RWPE1 (cell line): ENCODE data around the gene ART3.

Experiments
- CTCF ChIA-PET: fragments of 350-600 bp; sonication (Branson Sonifier 250); formaldehyde crosslinking; extraction: SDS; loops from one replicate; lab custom pipeline; 2021; lab: Yijun Ruan, JAX
- POLR2A ChIA-PET: fragments of 400-600 bp; formaldehyde crosslinking; extraction: SDS; loops from one replicate; lab custom pipeline; 2020; ENCODE audit warnings: antibody characterized with exemption; ENCODE audit not compliant: low non-redundant PET; lab: Yijun Ruan, JAX
- DNase-seq: peaks from one replicate; pipeline ENCODE4 v3.0.0; 2012; ENCODE audit warnings: low spot score
- H3K27ac ChIP-seq: fragments of 450-650 bp; 2 replicates; pipeline ENCODE4 v1.5.1; 2017
- TF ChIP-seq, protein P1 (sequence below): fragments of 450-650 bp; conservative IDR thresholded peaks from 2 replicates; pipeline ENCODE4 v1.5.1; 2017; ENCODE audit warnings: low read depth, mild to moderate bottlenecking

The ART3 gene

DNA sequence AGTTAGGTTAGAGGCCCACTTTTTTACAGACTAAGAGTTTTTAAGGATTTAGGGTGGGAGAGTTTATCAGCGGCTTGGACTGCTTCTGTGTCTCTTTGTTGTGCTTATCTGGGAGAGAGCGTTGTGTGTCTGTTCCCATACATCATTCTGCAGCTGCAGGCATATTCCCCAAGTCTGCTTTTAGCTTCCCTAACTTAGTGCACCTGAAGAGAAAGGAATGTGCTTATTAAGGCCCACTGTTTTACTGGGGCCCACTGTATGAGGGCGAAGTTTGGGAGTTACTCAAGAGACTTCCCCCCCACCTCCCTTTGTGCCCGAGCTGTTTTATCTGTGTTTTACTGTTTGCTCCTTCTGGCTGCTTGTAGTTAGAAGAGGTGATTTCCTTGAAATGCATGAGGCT is 31.9 kb downstream of the ART3 start:
- CTCF ChIA-PET = interaction anchor here (0.5 to 0.9 kb wide), 4 partner anchors 25 to 137 kb away, joined by 3 to 6 read pairs (median 4); no protein-coding TSS in a partner anchor
- H3K27ac ChIP-seq = no peak overlapping the region
- POLR2A ChIA-PET = no interaction called here
- no peak for DNase-seq
- TF ChIP-seq, protein P1, sequence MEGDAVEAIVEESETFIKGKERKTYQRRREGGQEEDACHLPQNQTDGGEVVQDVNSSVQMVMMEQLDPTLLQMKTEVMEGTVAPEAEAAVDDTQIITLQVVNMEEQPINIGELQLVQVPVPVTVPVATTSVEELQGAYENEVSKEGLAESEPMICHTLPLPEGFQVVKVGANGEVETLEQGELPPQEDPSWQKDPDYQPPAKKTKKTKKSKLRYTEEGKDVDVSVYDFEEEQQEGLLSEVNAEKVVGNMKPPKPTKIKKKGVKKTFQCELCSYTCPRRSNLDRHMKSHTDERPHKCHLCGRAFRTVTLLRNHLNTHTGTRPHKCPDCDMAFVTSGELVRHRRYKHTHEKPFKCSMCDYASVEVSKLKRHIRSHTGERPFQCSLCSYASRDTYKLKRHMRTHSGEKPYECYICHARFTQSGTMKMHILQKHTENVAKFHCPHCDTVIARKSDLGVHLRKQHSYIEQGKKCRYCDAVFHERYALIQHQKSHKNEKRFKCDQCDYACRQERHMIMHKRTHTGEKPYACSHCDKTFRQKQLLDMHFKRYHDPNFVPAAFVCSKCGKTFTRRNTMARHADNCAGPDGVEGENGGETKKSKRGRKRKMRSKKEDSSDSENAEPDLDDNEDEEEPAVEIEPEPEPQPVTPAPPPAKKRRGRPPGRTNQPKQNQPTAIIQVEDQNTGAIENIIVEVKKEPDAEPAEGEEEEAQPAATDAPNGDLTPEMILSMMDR = no peak

DNA sequence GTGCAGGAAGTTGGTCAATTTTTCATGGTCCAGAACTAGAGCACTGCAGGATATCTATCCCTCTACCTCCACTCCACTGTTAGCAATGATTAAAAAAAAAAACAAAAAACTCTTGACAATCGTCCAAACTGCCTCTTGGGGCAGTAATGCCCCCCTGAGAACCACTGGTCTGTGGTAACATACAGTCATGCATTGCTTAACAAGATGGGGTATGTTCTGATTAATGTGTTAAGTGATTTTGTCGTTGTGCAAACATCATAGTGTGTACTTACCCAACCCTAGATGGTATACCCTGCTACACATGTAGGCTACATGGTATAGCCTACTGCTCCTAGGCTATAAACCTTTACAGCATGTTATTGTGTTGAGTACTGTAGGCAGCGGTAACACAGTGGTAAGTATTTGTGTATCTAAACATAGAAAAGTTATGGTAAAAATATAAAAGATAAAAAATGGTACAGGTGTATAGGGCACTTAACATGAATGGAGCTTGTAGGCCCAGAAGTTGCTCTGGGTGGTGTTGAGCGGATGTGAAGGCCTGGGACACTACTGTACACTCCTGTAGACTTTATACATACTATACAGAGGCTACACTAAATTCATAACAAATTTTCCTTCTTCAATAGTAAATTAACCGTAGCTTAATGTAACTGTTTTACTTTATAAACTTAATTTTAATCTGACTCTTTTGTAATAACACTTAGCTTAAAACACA is 34.1 kb downstream of the ART3 start:
- DNase-seq = peak; percentile 16
- POLR2A ChIA-PET = no interaction called here
- no peak overlapping the region for H3K27ac ChIP-seq
- TF ChIP-seq, protein P1 = no peak
- CTCF ChIA-PET = interaction anchor here (0.7 to 1.2 kb wide), 2 partner anchors 22 to 71 kb away, joined by 3 read pairs; no protein-coding TSS in a partner anchor

DNA sequence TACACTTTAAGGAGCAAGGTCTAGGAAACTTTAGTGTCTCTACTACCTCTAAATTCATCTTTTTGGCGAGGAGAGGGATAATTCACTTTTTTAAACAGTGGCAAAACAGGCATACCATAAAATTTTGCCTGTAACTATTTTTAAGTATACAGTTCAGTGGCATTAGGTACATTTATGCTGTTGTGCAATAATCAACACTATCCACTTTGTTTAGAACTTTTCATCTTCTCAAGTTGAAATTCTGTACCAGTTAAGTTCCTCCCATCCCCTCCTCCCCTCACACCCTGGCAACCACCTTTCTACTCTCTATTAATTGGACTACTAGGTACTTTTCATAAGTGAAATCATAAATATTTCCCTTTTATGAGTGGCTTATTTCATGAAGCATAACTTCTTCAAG is 42.3 kb downstream of the ART3 start:
- POLR2A ChIA-PET = no interaction called here
- TF ChIP-seq, protein P1 = no peak
- CTCF ChIA-PET = no interaction called here
- H3K27ac ChIP-seq = no peak overlapping the region
- no peak for DNase-seq

DNA sequence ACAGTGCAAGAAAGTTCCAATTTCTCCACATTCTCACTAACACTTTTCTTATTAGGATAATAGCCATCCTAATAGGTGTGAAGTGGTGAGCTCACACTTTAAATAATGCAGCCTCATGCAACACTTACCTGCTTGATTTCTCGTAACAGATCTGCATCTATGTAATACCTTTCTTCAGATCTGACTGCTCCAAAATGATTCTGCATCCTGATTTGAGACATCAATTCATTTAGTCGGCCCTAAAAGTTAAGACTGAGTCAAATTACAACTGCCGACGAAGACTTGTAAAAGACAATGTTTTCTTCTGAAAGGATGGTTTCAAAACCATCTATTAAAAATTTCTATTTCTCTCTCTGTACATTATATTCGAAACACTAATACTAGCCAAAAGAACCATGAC is 43.0 kb downstream of the ART3 start:
- ChIA-PET CTCF (interaction anchor here (1.0 kb wide), 1 partner anchor 24 kb away, joined by 5 read pairs; no protein-coding TSS in a partner anchor), POLR2A (no interaction called here)
- no peak for DNase-seq
- TF ChIP-seq, protein P1 = no peak
- H3K27ac ChIP-seq = no peak overlapping the region

DNA sequence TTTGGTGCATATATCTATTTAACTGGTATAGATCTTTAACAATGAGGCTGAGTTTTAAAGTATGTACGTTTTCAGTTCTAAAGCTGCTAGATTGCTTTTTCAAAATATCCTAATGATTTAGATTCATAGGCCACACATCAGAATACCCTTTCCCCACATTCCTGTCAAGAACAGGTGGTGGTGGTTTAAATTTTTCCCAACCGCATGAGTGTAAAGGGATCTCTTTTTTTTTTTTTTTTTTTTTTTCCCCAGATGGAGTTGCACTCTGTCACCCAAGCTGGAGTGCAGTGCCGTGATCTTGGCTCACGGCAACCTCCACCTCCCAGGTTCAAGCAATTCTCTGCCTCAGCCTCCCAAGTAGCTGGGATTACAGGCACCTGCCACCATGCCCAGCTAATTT is 45.7 kb downstream of the ART3 start:
- CTCF ChIA-PET = interaction anchor here (0.6 kb wide), 1 partner anchor 862 kb away, joined by 4 read pairs; no protein-coding TSS in a partner anchor
- POLR2A ChIA-PET = no interaction called here
- TF ChIP-seq, protein P1 = no peak
- H3K27ac ChIP-seq = no peak overlapping the region
- no peak for DNase-seq

DNA sequence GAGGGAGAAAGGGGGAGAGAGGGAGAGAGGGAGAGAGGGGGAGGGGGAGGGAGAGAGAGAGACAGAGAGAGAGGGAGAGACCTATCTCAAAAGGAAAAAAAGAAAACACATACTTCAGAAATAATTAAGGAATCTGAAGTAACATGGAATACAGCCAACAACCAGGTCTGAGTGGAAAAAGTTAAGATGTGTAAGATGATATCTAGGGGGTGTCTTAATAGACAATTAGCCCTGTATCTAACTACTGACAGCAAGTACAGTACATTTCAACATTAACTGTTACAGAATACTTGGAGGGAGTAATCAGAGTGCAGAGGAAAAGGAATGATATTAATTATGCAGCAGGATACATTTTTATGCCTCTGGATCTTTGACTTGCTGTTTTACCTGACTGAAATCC is 51.3 kb downstream of the ART3 start:
- ChIA-PET CTCF (no interaction called here), POLR2A (interaction anchor here (0.6 kb wide), 1 partner anchor 1036 kb away, joined by 3 read pairs; no protein-coding TSS in a partner anchor)
- H3K27ac ChIP-seq = no peak overlapping the region
- DNase-seq = no peak
- TF ChIP-seq, protein P1 = no peak
